Measurements from ENCODE around the gene PSMC6.

Gene PSMC6

DNA sequence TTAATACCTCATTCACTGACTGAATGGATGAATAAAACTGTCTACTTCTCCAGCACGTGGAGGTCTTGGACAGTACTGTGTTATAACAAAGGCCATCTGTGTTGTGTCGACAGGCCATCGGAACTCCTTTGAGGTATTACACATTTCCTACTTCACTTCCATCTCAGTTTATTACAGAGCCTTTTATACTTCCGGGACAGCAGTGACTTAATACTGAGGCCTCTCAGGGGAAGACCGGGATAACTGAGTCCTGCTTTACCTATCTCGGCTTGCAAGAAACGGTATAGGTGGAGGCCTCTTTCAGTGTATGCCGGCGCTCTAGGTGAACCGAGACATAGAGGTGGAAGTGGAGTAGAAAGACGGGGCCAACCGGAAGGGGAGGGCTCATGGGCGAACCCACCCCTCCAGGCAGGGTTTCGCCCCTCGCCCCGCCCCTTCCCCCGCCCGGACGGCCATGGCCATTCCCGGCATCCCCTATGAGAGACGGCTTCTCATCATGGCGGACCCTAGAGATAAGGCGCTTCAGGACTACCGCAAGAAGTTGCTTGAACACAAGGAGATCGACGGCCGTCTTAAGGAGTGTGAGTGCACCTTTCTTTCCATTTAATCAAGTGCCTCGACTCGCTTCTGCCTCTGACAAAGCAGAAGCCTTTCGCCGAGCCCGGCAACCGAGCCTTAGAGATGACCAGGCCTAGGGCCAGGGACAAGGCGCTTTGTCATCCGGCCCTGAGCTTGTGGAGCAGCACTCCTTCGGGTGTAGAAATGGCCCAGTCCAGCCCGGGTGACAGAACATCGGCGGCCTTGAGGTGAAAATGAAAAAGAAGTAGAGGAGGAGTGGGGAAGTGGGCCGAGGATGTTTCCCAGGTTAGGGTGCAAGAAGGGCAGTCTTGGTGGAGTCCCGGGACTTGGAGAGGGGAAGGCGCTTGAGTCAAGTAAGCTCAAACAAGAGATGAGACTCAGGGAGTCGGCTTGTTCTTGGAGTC is at the start of gene PSMC6:
PSMC6 (plus strand) TSS at position 477 of the 983 bp plus-strand sequence; CDS start at position 497, 20 bp downstream.
- peak; percentile 88 for DNase-seq (ENCODE audit: low spot score)

DNA sequence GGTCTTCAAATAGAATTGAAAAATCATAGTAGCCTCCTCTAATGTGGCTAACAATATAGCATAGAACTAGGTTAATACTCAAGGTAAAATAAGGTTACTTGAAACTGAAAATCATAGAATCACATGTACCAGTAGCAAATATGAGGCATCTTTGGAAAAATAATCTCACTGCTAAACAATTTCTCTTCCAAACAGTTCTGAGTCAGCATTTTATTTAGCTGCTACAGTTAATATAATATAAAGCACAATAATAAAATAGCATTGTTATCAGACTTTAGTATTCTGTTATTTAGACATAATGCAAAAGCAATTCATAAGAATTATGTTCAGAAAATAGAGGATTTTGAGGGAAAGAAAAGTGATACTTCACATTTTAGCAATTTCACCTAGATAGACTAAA is 46.7 kb upstream of the PSMC6 start:
- DNase-seq (ENCODE audit: low spot score) = no peak

DNA sequence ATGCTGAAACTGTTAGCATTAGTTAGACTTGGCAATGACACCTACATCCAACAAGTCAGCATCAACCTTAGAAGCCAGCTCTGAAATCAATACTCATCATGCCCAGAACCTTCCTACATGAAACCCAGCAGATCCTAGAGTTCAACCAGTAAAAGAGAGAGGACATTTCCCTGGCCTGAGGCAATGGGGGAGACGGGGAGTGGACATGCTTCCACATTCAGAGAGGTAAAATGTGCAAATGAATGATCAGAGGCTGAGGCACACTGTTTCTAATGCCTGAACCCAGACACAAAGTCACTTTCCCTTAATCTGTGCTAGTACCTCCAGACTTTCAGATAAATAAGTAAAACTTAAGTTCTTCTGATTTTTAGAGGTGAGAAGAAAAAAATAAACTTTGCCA is 46.2 kb upstream of the PSMC6 start:
- DNase-seq (ENCODE audit: low spot score) = no peak

GRCh38 chr14:52661314-52661713 is 45.7 kb upstream of the PSMC6 start:
- no peak for DNase-seq (ENCODE audit: low spot score)

GRCh38 chr14:52663850-52664249 is 43.1 kb upstream of the PSMC6 start:
- no peak for DNase-seq (ENCODE audit: low spot score)

DNA sequence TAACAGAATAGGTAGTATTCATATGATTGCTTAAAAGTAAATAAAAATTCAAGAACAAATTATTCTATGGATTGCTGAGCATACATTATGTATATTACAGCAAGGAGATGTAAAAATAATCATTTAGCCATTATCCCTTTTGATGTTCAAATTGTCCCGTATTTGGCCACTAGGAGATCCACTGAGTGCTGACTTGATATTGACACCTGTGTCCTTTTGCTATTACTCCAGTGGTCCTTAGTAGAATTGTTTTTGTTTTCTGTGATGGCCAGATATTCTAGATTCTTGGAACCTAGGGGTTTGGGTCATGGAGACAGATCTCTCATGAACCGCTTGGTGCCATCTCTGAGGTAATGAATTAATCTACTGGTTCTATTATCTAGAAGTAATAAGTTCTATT is 28.4 kb upstream of the PSMC6 start:
- no peak for DNase-seq (ENCODE audit: low spot score)

DNA sequence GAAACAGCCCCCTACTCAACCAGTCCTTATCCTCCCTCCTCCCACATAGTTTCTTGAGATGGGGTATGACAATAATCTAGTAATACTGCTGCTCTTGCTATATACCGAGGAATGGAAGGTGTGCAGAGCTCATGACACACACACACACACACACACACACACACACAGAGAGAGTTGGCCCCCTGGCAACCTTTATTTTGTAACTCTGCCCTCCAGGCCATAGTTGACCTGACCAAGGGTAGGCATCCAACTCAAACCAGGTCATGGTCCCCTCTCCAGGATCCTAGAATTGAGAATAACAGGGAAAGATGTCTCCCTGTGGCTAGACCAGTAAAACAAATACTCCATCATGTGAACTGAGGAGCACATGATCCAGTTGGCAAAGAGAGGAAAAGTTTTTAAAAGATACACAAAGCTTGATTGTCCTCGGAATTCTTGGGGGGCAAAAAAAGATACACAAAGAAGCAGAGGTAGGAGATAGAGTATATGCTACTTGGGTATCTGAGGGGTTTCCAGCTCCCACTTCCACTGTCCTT is 22.9 kb upstream of the PSMC6 start:
- no peak for DNase-seq (ENCODE audit: low spot score)

DNA sequence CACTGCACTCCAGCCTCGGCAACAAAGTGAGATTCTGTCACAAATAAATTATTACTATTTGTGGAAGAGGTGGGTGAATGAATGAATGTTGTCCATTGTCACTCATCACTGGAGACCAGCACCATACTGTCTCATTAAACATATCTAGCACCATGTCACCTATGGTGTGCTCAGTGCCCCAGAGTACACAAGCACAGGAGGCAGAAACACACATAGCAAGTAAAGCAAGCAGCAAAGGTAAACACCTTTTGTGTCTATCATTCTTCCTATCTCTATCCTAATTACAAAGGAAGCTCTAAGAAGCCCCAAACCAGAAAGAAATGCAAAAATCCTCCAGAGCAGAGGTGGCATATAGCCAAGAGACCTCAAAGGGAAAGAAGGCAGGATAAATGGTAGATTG is 20.8 kb upstream of the PSMC6 start:
- DNase-seq (ENCODE audit: low spot score) = no peak

DNA sequence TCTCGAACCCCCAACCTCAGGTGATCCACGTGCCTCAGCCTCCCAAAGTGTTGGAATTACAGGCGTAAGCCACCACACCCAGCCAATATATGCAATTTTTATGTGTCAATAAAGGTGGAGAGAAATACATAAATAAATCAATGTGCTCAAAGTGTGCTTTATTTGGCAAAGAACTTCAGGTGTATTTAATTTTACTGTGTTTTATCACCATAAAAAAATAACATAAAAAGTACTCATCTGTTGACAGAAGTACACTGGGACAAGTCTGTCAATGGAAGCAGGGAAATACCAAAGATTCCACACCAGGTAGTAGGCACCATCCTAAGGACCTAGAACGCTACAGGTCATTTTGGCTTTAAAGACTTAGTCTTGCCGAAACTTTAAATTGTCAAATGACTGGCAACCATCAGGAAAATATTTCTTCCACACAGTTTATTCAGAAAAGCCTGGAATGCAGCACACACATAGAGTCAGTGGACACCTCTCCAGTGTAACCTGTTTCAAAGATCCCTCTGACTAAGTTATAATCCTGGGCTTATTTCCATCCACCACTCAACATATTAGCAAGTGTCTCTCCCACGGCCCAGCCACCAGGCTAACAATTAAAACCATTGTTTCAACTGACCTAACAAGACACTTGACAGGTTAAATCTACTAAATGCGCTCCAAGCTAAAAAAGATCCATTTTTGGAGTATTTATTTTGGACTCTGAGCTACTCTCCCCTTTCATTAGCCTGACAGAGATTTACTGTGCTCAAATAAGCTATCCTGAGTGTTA is 15.8 kb upstream of the PSMC6 start:
- no peak for DNase-seq (ENCODE audit: low spot score)

DNA sequence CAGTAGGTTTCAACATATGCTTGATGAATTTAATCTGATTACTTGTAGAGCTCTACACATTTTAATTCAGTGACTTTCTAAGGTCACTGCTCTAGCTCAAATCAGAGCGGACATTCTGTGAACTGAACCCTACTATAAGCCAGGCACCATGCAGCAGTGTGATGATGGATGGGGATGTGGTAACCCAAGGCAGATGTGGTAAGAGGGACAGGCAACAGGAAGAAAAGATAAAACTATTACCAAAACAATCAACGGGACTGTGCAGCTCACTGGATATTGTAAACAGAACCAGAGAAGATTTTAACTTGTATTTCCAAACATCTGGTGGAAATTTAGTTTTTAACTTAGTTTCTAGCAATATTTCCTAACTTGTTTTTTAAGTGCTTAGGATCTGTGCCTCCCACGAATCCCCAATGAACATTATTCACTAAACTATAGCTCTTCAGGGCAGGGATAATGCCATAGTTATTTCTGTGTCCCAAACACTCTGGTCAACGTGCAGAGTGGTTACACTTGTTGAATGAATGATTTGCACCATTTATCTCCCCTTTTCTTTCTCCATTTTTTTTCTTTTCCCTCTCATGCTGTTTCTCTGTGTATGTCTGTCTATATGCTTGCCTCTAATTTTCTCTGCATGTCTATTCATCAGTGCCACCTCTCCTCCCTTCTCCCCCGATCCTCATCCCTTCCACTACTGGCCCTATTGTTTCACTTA is 14.6 kb upstream of the PSMC6 start:
- DNase-seq (ENCODE audit: low spot score) = no peak

DNA sequence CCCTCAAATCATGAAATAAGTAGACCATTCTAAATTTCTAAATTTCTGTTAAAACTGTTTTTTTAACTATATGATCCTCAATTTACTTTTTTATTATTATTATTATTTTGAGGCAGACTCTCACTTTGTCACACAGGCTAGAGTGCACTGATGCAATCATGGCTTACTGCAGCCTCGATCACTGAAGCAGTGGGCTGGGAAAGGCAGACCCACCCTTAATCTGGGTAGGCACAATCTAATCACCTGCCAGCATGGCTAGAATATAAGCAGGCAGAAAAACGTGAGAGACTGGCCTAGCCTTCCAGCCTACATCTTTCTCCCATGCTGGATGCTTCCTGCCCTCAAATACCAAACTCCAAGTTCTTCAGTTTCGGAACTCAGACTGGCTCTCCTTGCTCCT is 14.0 kb upstream of the PSMC6 start:
- no peak for DNase-seq (ENCODE audit: low spot score)

- DNase-seq (ENCODE audit: low spot score) = no peak
Observed at GRCh38 chr14:52693532-52693931, 13.5 kb upstream of the PSMC6 start.

DNA sequence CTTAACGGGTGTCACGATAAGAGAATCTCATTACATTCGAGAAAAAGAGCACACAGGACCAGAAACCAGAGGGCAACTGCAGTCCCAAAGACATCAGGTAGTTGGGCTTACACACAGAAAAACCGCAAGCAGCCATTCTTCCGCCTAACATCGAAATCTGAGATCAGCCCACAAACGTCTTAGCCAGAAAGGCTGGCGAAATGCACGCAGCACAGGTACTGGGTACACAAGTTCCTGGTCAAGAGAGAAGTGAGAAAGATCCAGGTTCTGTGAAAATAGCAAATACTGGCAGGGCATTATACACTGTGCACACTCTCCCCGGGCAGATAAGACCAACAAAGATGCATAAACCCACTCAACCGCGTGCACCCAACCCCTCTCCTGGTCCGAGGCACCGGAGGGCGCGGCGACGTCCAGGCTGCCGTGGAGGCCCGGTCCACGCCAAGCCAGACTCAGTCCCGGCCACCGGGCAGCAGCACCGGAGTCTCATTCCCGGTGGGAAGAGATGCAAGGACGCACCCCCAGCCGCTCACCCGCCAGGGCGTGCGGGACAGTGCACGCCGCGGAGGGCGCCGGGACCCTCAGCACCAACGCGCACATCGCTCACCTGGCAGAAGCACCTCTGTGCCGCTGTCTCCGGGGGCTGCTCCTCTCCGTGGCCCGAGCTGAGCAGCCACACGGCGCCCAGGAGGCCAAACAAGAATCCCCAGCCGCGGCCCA is 12.1 kb upstream of the PSMC6 start:
- peak; percentile 47 for DNase-seq (ENCODE audit: low spot score)

DNA sequence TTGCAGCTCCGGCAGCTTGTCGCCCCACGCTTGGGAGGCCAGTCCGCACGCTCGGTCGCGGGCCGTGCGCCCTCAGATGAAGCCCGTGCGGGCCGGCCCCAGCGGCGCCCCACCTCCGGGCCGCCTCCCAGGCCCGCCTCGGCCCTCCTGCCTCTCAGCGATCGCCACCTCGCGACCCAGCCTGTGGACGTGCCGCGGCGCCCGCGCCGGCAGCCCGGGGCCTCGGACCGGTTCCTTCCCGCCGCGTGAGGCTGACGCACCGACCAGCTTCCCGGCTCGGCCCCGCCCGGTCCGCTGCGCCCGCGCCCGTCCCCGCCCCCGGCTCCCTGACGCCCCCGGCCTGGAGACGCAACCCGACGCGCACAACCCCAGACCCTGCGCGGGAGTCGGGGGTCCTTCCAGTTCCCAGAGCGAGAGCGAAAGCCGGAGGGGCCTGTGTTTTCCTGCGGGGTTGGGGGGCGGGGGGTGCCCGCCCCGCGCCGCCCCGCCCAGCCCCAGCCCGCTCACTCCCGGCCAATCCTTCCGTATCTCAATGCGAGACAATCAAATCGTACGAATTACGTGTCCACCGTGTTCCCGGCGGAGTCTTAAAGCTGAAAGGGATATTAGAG is 11.4 kb upstream of the PSMC6 start, which contains the start of gene ERO1A:
ERO1A (minus strand) TSS at position 78 of the 611 bp plus-strand sequence; CDS start at position 1, 77 bp downstream.
- DNase-seq (ENCODE audit: low spot score) = peak; percentile 70

GRCh38 chr14:52700701-52701172 is 6.3 kb upstream of the PSMC6 start:
- DNase-seq (ENCODE audit: low spot score) = peak; percentile 43

DNA sequence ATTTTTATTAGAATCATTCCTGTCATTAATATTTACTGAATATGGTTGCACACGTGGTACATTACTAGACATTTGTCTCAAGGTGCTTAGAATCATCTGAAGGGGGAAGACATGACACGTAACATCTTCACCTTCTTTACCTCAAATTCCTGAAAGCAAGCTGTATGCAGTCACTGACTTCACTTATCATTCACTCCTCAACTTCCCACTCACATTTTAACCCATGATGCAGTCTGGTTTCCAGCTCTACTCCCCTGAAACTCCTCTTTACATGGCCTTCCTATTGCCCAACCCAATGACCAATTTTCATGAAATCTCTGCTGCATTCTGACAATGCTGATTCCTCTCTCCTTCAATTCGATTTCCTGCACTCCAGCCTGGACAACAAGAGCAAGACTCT is 5.8 kb upstream of the PSMC6 start:
- no peak for DNase-seq (ENCODE audit: low spot score)

GRCh38 chr14:52703225-52703624 is 3.8 kb upstream of the PSMC6 start:
- no peak for DNase-seq (ENCODE audit: low spot score)

GRCh38 chr14:52703664-52704063 is 3.3 kb upstream of the PSMC6 start:
- DNase-seq (ENCODE audit: low spot score) = no peak

DNA sequence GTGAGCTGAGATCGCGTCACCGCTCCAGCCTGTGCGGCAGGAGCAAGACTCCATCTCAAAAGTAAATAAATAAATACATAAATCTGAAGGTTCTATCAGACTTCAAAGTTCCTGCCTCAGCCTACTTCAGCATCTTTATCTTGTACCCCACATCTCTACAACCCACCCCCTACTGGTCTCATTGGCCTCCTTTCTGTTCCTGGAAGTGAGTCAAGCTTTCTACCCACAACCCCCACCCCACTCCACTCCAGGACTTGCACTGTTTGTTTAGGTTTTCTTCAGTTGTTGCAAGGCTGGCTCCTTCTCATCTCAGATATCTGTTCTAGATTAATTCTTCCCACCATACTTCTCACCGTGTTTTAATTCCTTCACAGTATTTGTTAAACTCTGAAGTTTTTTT is 714 bp upstream of the PSMC6 start:
- DNase-seq (ENCODE audit: low spot score) = no peak

DNA sequence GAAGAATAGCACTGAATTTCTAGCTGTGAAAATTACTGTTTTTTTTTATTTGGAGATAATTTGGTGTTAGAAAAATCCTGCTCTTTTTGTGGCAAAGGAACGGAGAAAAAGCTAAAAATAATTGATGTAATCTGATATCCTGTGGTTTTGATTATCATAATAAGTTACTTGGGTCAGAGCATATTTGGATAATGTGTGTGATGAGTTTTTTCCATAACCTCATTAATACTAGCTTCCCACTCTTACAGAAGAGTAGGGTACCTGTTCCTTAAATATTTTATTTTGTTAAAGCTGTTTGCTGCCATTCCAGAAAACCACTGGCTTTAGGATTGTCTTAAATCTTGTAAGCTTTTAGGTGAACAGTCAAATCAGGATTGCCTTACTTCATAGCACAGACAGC is 4.7 kb downstream of the PSMC6 start:
- DNase-seq (ENCODE audit: low spot score) = no peak

DNA sequence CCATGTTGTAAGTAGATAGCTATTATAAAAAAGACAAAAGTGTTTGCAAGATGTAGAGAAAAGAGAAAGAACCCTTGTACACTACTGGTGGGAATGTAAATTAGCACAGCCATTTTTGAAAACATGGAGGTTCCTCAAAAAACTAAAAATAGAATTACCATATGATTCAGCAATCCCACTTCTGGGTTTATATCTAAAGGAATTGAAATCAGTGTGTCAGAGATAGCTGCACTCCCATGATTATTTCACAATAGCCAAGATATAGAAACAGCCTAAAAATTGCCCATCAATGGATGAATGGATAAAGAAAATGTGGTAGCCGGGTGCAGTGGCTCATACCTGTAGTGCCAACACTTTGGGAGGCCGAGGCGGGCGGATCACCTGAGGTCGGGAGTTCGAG is 9.2 kb downstream of the PSMC6 start:
- no peak for DNase-seq (ENCODE audit: low spot score)
